MM.1S (cell line): ENCODE results near the gene SEC24C.

Experiments used
- EZH2 ChIP-seq: fragments of 300-600 bp; sonication (generic); optimal IDR thresholded peaks from 2 replicates; pipeline ENCODE3; 2017; ENCODE audit warnings: low read depth, mild to moderate bottlenecking, antibody characterized with exemption, low read length, mixed read lengths
- TF ChIP-seq, protein P1 (sequence below): fragments of 300-600 bp; sonication (generic); IDR thresholded peaks from 2 replicates; pipeline ENCODE4 v1.5.1; 2016; ENCODE audit warnings: antibody characterized with exemption, low read length, mixed read lengths

DNA sequence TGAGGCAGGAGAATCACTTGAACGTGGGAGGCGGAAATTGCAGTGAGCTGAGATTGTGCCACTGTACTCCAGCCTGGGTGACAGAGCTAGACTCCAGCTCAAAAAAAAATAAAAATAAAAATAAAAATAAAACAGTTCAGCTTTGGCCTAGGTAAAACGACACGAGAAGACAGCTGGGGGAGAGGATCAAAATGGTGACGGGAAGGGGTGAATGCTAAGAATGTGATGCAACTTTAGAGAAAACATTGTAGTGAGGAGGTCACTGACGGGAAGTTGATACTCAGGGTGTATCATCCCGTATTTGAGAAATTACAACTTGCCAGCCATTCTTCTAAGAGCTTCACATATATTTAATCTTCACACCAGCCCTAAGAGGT, 66.2 kb downstream of the SEC24C start:
- TF ChIP-seq, protein P1, sequence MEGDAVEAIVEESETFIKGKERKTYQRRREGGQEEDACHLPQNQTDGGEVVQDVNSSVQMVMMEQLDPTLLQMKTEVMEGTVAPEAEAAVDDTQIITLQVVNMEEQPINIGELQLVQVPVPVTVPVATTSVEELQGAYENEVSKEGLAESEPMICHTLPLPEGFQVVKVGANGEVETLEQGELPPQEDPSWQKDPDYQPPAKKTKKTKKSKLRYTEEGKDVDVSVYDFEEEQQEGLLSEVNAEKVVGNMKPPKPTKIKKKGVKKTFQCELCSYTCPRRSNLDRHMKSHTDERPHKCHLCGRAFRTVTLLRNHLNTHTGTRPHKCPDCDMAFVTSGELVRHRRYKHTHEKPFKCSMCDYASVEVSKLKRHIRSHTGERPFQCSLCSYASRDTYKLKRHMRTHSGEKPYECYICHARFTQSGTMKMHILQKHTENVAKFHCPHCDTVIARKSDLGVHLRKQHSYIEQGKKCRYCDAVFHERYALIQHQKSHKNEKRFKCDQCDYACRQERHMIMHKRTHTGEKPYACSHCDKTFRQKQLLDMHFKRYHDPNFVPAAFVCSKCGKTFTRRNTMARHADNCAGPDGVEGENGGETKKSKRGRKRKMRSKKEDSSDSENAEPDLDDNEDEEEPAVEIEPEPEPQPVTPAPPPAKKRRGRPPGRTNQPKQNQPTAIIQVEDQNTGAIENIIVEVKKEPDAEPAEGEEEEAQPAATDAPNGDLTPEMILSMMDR = no peak
- no peak for TF ChIP-seq EZH2
